SK-N-MC (cell line): ENCODE data around the gene RBBP8NL.

Experiments
- DNase-seq: peaks from one replicate; pipeline ENCODE4 v3.0.0-alpha.2; 2011; ENCODE audit warnings: low read depth, low spot score
- H3K27ac ChIP-seq: fragments of 200-600 bp; sonication (generic); 2 replicates; pipeline ENCODE4 v1.5.1; 2016; ENCODE audit warnings: mixed run types
- H3K36me3 ChIP-seq: fragments of 200-600 bp; sonication (generic); 2 replicates; pipeline ENCODE4 v1.6.1; 2017; ENCODE audit warnings: antibody characterized with exemption, low read length, mixed read lengths; ENCODE audit not compliant: insufficient read depth
- H3K4me3 ChIP-seq: fragments of 200-600 bp; sonication (generic); 2 replicates; pipeline ENCODE4 v1.5.1; 2016
- H3K9ac ChIP-seq: fragments of 200-600 bp; sonication (generic); 2 replicates; pipeline ENCODE4 v1.8.0; 2017; ENCODE audit warnings: mixed run types, mixed read lengths; ENCODE audit not compliant: insufficient read length
- H3K9me3 ChIP-seq: fragments of 200-600 bp; sonication (generic); 2 replicates; pipeline ENCODE4 v1.6.1; 2017; ENCODE audit warnings: low read depth, mild to moderate bottlenecking, antibody characterized with exemption, low read length, moderate library complexity, mixed read lengths
- EZH2 ChIP-seq: fragments of 200-600 bp; sonication (generic); IDR thresholded peaks from one replicate; pipeline ENCODE4 v1.6.1; 2017; ENCODE audit warnings: antibody characterized with exemption
- FOXP2 ChIP-seq: optimal IDR thresholded peaks from 2 replicates; pipeline ENCODE3; 2011; ENCODE audit warnings: mild to moderate bottlenecking, moderate library complexity; ENCODE audit not compliant: insufficient read depth; ENCODE audit errors: extremely low read length, control extremely low read depth
- POLR2AphosphoS5 ChIP-seq: IDR thresholded peaks from 2 replicates; pipeline ENCODE4 v1.6.1; 2012; ENCODE audit warnings: mild to moderate bottlenecking, low read depth, low read length, borderline replicate concordance

Gene RBBP8NL

DNA sequence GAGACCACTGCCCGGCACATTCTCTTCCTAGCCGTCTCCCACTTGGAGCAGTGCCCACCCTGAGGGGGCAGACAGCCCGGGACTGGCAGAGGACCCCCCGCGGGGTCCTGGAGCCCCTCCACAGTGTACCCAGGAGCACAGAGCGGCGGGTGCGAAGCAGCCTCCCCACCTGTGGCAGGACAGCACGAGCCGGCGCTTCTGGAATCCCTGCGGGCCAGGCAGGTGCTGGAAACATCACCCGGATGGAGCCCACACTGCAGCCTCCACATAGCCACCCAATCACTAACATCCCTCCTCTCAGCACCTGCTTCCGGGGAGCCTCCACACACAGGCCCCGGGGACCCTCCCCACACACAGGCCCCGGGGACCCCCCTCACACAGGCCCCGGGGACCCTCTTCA is 29.8 kb upstream of the RBBP8NL start:
- H3K9ac ChIP-seq: no peak overlapping the region
- H3K9me3 ChIP-seq: no peaks in the 10 kb centered on the region
- DNase-seq: no peak
- no peaks in the 10 kb centered on the region for H3K36me3 ChIP-seq
- TF ChIP-seq POLR2AphosphoS5: no peak
- no peak for TF ChIP-seq FOXP2
- no peak for TF ChIP-seq EZH2
- H3K4me3 ChIP-seq: no peak overlapping the region
- H3K27ac ChIP-seq: no peak overlapping the region

DNA sequence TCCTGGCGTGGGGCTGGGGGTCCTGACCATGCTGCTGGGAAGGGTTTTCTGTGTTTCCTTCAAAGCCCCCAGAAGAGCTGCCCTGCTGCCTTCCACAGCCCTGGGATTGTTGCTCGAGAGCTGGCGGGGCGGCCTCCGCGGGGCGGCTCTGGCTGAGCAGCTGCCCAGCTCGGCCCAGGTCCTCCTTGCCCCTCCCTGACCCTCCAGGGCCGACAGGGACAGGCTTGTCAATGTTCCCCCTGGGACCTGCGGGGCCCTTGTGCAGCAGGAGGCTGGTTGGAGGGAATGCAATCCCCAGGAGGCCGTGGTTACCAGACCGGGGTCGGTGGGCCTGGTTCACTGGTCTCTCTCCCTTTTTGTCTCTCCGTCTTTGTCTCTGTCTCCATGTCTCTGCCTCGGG is 28.6 kb upstream of the RBBP8NL start:
- Histone ChIP-seq H3K9ac (no peak overlapping the region), H3K36me3 (no peaks in the 10 kb centered on the region), H3K9me3 (no peaks in the 10 kb centered on the region), H3K4me3 (no peak overlapping the region), H3K27ac (no peak overlapping the region)
- DNase-seq: no peak
- no peak for TF ChIP-seq POLR2AphosphoS5
- TF ChIP-seq FOXP2: no peak
- TF ChIP-seq EZH2: no peak

- no peak overlapping the region for H3K4me3 ChIP-seq
- TF ChIP-seq FOXP2 (no peak), POLR2AphosphoS5 (no peak), EZH2 (no peak)
- DNase-seq: no peak
- no peak overlapping the region for H3K27ac ChIP-seq
- no peaks in the 10 kb centered on the region for H3K9me3 ChIP-seq
- no peaks in the 10 kb centered on the region for H3K36me3 ChIP-seq
- no peak overlapping the region for H3K9ac ChIP-seq
Observed at GRCh38 chr20:62454904-62455636, 27.7 kb upstream of the RBBP8NL start.

DNA sequence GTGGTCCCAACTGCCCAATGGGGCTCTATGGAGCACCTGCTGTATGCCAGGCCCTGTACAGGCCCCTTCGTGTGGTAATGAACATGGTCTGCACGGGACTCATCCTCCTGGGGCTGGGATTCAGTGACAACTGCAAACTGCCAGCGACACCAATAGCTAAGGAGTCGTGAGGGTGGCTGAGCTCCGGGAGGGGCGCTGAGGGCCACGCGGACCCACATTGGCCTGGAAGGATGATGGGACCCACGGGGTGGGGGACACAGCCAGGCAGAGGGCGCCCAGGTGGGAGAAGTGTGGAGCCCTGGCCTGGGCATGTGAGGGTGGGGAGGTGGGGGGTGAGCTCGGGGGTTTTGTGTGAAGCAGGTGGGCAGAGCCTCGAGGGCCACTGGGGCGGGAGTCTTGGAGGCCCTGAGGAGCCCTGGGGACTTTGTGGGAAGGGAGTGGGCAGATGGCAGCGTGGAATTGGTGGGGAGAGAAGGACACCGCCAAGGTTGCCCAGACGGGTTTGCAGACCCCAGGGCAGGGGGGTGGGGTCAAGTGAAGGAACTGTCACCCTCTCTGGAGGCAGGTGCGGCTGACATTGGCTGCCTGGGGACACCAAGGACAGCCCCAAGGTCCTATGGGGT is 26.0 kb upstream of the RBBP8NL start:
- Histone ChIP-seq H3K36me3 (no peaks in the 10 kb centered on the region), H3K9me3 (no peaks in the 10 kb centered on the region), H3K27ac (no peak overlapping the region), H3K4me3 (no peak overlapping the region), H3K9ac (no peak overlapping the region)
- DNase-seq: no peak
- no peak for TF ChIP-seq POLR2AphosphoS5
- TF ChIP-seq EZH2: no peak
- TF ChIP-seq FOXP2: no peak

DNA sequence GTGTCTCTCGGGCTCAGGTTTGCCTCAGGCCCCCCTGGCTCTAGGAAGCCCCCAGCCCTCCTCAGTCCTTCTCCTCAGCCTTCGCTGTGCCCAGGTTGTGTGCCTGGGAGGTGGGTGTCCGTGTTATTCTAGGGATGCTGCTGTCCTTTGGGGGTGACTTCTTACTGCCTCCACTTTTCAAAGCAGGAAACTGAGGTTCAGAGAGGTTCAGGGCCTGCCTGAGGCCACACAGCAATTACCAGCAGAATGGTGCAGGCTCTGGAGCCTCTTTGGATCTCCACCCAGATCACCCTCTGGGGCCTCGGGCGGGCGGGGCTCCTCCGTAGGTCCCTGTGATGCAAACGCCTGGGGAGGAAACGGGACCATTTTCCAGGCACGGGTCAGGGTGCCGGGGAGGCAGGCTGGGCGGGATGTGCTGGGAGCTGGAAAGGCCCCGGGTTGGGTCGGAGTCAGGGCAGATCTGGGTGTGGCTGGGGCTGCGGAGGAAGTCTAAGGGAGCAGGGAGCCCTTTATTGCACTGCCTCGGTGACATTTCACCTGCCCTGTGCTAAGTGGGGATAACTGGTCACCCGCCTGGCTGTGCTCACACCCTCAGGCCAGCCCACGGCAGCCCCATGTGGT is 25.2 kb upstream of the RBBP8NL start:
- no peaks in the 10 kb centered on the region for H3K9me3 ChIP-seq
- no peak overlapping the region for H3K27ac ChIP-seq
- TF ChIP-seq POLR2AphosphoS5: no peak
- TF ChIP-seq EZH2: no peak
- TF ChIP-seq FOXP2: no peak
- H3K4me3 ChIP-seq: no peak overlapping the region
- no peaks in the 10 kb centered on the region for H3K36me3 ChIP-seq
- DNase-seq: no peak
- no peak overlapping the region for H3K9ac ChIP-seq

DNA sequence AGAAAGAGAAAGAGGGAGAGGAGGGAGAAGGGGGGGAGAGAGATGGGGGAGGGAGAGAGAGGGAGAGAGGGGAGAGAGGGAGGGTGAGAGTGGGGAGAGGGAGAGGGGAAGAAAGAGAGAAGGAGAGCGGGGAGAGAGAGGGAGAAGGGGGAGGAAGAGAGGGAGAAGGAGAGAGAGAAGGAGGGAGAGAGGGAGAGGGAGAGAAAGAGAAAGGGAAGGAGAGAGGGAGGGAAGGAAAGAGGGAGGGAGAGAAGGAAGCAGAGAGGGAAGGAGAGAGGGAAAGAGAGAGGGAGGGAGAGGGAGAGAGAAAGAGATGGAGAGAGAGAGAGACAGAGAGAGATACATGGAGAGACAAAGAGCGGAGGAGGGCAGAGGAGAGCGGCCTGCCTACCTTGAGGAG is 24.6 kb upstream of the RBBP8NL start:
- Histone ChIP-seq H3K9me3 (no peaks in the 10 kb centered on the region), H3K4me3 (no peak overlapping the region), H3K9ac (no peak overlapping the region), H3K27ac (no peak overlapping the region), H3K36me3 (no peaks in the 10 kb centered on the region)
- TF ChIP-seq FOXP2 (no peak), POLR2AphosphoS5 (no peak), EZH2 (no peak)
- no peak for DNase-seq

- no peaks in the 10 kb centered on the region for H3K36me3 ChIP-seq
- TF ChIP-seq POLR2AphosphoS5 (no peak), FOXP2 (no peak), EZH2 (no peak)
- no peak overlapping the region for H3K4me3 ChIP-seq
- no peaks in the 10 kb centered on the region for H3K9me3 ChIP-seq
- DNase-seq: no peak
- H3K27ac ChIP-seq: no peak overlapping the region
- no peak overlapping the region for H3K9ac ChIP-seq
Observed at GRCh38 chr20:62451156-62451767, 23.9 kb upstream of the RBBP8NL start.

DNA sequence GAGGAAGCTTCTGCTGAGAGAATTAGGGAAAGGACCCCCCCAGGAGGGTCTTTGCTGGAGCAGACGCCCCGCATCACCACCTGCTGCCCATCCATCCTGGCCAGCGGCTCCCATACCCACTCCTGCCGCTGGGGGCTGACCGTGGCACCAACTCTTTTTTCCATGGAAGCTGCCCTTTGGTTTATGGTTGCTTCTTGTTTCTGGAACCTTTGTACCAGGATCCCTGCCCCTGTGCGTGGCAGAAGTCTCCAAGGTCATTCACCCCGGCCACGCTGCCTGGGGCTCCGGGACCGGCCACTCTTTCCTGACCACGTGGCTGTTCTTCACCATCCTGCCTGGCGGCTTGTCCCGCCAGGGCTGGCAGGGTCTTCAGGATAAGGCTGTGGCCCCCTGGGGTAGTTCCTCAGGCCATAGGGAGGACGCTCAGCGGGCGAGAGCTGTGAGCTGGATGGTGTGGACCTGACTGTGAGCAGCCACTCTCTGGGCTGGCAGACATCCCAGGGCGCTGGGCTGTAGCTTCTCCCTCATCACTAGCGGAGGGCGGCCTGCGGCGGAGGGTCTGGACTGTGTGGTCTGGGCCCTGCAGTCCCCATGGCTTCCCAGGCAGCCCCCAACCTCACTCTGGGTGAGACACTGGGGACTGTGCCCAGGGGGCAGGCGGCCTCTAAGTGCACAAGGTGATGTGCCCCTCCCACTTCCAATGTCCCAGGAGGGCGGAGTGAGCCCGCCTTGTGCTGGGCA is 22.8 kb upstream of the RBBP8NL start:
- Histone ChIP-seq H3K36me3 (no peaks in the 10 kb centered on the region), H3K9me3 (no peaks in the 10 kb centered on the region), H3K9ac (no peak overlapping the region), H3K4me3 (no peak overlapping the region), H3K27ac (no peak overlapping the region)
- TF ChIP-seq FOXP2: no peak
- TF ChIP-seq POLR2AphosphoS5: no peak
- no peak for TF ChIP-seq EZH2
- DNase-seq: no peak
